ENCODE data around the gene TTC39C. TPM values are rescaled to one million over a fixed set of nuclear protein-coding genes. Genes with fewer than 3 reads are reported as not detected.

The TTC39C gene
- total RNA-seq, 1 experiment from 2014 or later, result 14.8 TPM

GRCh38 chr18:23969664-23970063 is 44.9 kb upstream of the TTC39C start:
- Histone ChIP-seq H3K27ac (ENCODE audit: low read length) (no peak overlapping the region), H3K27me3 (ENCODE audit: control insufficient read depth, insufficient read depth, low read length) (no peaks in the 10 kb centered on the region), H3K4me3 (ENCODE audit: low read depth in 2 of 2, low read length in 2 of 2) (no peak overlapping the region), H3K36me3 (ENCODE audit: control insufficient read depth, insufficient read depth, low read length) (no peaks in the 10 kb centered on the region), H3K9me3 (ENCODE audit: control insufficient read depth, insufficient read depth, low read depth, low read length) (no peaks in the 10 kb centered on the region), H3K4me1 (ENCODE audit: control insufficient read depth, insufficient read depth, low read length) (no peaks in the 10 kb centered on the region; the same call in 1 of the 2 replicates)
- in situ Hi-C loops (cut with HindIII; ENCODE audit: low pct_unique_long_range_greater_than_20kb, low sequenced_read_pairs), result no loop called here
- ATAC-seq (no peak), DNase-seq (ENCODE audit: low read depth, low spot score) (no peak)
- no peak for TF ChIP-seq TCF7L2 (IDR thresholded peaks at IDR 0.05; ENCODE audit: low read depth, low read length)
- TF ChIP-seq REST (IDR thresholded peaks at IDR 0.05; ENCODE audit: insufficient read depth in 1 of 2, low read depth in 2 of 2, low read length in 1 of 2), result no peak
- TF ChIP-seq, protein P1, sequence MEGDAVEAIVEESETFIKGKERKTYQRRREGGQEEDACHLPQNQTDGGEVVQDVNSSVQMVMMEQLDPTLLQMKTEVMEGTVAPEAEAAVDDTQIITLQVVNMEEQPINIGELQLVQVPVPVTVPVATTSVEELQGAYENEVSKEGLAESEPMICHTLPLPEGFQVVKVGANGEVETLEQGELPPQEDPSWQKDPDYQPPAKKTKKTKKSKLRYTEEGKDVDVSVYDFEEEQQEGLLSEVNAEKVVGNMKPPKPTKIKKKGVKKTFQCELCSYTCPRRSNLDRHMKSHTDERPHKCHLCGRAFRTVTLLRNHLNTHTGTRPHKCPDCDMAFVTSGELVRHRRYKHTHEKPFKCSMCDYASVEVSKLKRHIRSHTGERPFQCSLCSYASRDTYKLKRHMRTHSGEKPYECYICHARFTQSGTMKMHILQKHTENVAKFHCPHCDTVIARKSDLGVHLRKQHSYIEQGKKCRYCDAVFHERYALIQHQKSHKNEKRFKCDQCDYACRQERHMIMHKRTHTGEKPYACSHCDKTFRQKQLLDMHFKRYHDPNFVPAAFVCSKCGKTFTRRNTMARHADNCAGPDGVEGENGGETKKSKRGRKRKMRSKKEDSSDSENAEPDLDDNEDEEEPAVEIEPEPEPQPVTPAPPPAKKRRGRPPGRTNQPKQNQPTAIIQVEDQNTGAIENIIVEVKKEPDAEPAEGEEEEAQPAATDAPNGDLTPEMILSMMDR (IDR thresholded peaks at IDR 0.05), result no peak
- TF ChIP-seq SIN3A (IDR thresholded peaks at IDR 0.05; ENCODE audit: borderline replicate concordance, insufficient read depth, low read depth, low read length), result no peak
- TF ChIP-seq POLR2AphosphoS5 (IDR thresholded peaks at IDR 0.05; ENCODE audit: low read depth, low read length), result no peak
- CTCF ChIA-PET, result no interaction called here
- BruUV-seq (replicated peaks), result no TSS peak
- intact Hi-C loops (cut with micrococcal nuclease; ENCODE audit: unreplicated experiment), result no loop called here
- POLR2A ChIA-PET, result no interaction called here

DNA sequence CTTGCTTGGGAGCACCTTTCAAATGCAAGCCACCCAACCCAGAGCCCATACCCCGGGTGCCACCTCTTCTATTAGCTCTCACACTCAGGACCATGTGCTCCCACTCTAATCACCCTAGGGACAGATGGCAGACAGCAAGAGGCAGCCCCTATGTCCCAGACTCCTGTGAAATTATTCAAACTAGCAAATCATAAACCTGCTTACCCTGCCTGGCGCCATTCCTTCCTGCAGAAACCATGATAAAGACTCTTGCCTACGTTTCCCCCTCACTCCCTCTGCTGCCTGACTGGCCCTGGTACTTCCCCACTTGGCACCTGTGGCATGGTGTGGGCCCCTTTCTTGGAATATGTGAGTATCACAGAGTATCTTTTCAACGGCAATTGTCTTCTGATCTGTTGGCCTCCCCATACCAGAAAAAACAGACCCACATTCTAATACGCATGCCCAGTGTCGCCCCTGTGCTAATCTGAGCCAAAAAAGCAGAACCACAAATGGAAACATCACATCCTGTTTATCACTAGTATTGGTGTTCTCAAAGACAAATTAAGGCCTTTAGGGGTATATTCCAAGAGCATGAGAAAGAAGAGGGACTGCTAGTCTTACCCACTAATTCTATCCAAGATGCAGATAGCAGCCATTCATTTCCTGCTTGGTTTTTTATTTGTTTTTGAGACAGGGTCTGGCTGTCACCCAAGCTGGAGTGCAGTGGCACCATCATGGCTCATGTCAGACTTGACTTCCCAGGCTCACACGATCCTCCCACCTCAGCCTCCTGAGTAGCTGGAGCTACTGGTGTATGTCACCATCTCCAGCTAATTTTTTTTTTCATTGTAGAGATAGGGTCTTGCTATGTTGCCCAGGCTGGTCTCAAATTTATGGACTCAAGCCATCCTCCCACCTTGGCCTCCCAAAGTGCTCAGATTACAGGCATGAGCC is 44.1 kb upstream of the TTC39C start:
- Histone ChIP-seq H3K27me3 (ENCODE audit: control insufficient read depth, insufficient read depth, low read length) (no peaks in the 10 kb centered on the region), H3K36me3 (ENCODE audit: control insufficient read depth, insufficient read depth, low read length) (no peaks in the 10 kb centered on the region), H3K4me3 (ENCODE audit: low read depth in 2 of 2, low read length in 2 of 2) (no peak overlapping the region), H3K27ac (ENCODE audit: low read length) (no peak overlapping the region), H3K4me1 (ENCODE audit: control insufficient read depth, insufficient read depth, low read length) (no peaks in the 10 kb centered on the region; the same call in 1 of the 2 replicates), H3K9me3 (ENCODE audit: control insufficient read depth, insufficient read depth, low read depth, low read length) (no peaks in the 10 kb centered on the region)
- ATAC-seq (no peak), DNase-seq (ENCODE audit: low read depth, low spot score) (no peak)
- in situ Hi-C loops (cut with HindIII; ENCODE audit: low pct_unique_long_range_greater_than_20kb, low sequenced_read_pairs) (no loop called here), intact Hi-C loops (cut with micrococcal nuclease; ENCODE audit: unreplicated experiment) (no loop called here)
- no TSS peak for BruUV-seq (replicated peaks)
- TF ChIP-seq POLR2AphosphoS5 (IDR thresholded peaks at IDR 0.05; ENCODE audit: low read depth, low read length) (no peak), TCF7L2 (IDR thresholded peaks at IDR 0.05; ENCODE audit: low read depth, low read length) (no peak), REST (IDR thresholded peaks at IDR 0.05; ENCODE audit: insufficient read depth in 1 of 2, low read depth in 2 of 2, low read length in 1 of 2) (no peak), SIN3A (IDR thresholded peaks at IDR 0.05; ENCODE audit: borderline replicate concordance, insufficient read depth, low read depth, low read length) (no peak)
- TF ChIP-seq, protein P1 (IDR thresholded peaks at IDR 0.05), result no peak
- CTCF ChIA-PET, result no interaction called here
- POLR2A ChIA-PET, result interaction anchor here (0.7 kb wide), 1 partner anchor 44 kb away, joined by 4 read pairs; the partner anchor contains the start of gene TTC39C

Measured in Panc1 (cell line).